ENCODE results near the gene MS4A4E.
A peak's percentile ranks its signal among the peaks of the same experiment; 100 is the strongest.
"Not testable (repeated sequence)": the region's sequence is repeated elsewhere in the genome, so short reads cannot be mapped to it uniquely, and the experiment has no call there.

MS4A4E gene

DNA sequence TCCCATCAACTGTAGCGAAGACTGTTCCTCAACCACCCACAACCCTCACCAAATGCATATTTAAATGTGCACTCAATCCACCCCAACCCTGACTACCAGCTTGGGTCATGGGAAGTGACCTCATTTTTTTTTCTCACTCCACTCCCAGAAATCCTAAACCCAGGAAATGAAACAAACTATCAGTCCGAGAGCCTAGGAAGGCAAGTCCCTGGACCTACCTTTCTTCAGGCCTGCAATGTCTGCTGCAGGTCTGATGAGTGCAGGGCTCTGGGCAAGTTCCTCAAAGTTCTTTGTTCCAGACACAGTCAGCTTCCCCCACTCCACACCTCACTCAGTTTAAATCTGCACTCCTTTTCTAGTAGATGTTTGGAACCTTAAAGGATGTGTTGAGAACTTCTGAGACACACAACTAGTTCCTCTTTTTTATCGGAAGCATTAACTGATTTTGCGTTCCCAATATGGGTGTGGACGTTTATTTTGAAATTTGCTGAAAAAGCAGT is at the start of gene MS4A4E:
Gene MS4A4E (minus strand): TSS at position 398 of the 500 bp plus-strand sequence. CDS start 13,082 bp downstream, outside the sequence.
- DNase-seq (ENCODE audit: insufficient read length, low spot score) (no peak), FAIRE-seq (no peak)
- no peak for TF ChIP-seq POLR2A (IDR thresholded peaks at IDR 0.05; ENCODE audit: low read depth, low read length)

DNA sequence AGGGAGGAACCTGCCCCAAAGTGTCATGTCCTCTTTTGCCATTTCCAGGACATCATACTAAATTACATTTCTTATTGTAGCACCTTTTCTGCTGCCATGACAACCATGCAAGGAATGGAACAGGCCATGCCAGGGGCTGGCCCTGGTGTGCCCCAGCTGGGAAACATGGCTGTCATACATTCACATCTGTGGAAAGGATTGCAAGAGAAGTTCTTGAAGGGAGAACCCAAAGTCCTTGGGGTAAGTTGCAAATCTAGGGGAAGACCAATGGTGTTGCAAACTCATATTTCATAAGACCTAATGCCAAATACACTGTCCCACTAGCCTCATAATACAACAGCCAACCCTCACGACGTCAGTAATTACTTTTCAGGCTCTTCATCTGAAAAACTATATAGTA is 49.2 kb upstream of the MS4A4E start:
- FAIRE-seq: no peak
- no peak for DNase-seq (ENCODE audit: insufficient read length, low spot score)
- no peak for TF ChIP-seq POLR2A (IDR thresholded peaks at IDR 0.05; ENCODE audit: low read depth, low read length)

DNA sequence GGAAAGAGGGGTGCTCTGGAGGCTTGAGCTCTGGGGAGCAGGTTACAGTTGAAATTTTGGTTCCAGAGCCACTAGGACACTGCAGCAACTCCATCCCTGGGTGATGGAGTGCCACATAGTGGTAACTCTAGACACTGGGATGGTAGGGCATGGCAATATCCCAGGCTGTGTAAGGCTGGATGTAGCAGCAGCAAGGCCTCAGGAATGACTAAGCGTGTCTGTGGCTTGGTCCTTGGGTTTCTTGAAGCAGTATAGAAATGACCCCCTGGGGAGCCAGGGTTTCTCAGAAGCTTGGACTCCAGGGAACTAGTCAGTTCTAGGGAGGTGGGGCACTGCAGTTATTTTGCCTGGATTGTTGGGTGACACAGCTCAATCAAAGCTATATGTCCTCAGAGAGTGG is 45.6 kb upstream of the MS4A4E start:
- FAIRE-seq (no peak), DNase-seq (ENCODE audit: insufficient read length, low spot score) (no peak)

DNA sequence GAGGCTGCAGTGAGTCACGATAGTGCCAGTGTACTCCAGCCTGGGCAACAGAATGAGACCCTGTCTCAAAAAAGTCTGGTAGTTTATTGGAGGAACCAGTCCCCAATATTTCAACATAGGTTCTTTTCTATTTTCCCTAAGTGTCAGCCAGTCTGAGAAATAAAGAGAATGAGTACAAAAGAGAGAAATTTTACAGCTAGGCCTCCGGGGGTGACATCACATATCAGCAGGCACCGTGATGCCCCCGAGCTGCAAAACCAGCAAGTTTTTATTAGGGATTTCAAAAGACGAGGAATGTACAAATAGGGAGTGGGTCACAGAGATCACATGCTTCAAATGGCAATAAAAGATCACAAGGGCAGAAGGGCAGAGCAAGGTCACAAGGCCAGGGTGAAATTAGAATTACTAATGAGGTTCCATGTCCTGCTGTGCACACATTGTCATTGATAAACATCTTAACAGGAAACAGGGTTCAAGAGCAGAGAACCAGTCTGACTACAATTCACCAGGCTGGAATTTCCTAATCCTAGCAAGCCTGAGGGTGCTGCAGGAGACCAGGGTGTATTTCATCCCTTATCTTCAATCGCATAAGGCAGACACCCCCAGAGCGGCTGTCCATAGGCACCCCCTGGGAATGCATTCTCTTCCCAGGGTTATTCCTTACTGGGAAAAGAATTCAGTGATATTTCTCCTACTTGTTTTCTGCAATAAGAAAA is 42.6 kb upstream of the MS4A4E start:
- not testable (repeated sequence) for DNase-seq (ENCODE audit: insufficient read length, low spot score)

More for the DNA sequence above, 45.6 kb upstream of the MS4A4E start:
- no peak for TF ChIP-seq POLR2A (IDR thresholded peaks at IDR 0.05; ENCODE audit: low read depth, low read length)

DNA sequence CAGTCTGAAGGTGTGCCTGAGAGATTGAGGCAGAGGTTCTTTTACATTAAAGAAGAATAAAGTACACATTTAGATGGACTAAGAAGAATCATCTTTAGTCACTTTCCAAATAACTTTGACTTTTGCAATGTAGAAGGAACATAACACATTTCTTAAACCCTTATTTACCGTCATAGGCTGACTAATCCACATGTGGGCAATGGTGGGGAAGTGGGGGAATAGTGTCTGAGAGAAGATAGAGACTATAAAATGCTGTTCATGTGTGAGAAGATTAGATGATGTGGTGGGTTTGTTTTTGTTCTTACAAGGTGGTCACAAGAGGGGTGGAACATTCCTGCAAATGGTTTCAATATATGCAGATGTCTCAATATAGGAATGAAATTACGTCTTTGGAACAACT is 39.3 kb upstream of the MS4A4E start:
- no peak for TF ChIP-seq POLR2A (IDR thresholded peaks at IDR 0.05; ENCODE audit: low read depth, low read length)
- no peak for DNase-seq (ENCODE audit: insufficient read length, low spot score)
- no peak for FAIRE-seq

More for the DNA sequence above, 42.6 kb upstream of the MS4A4E start:
- FAIRE-seq: not testable (repeated sequence)

DNA sequence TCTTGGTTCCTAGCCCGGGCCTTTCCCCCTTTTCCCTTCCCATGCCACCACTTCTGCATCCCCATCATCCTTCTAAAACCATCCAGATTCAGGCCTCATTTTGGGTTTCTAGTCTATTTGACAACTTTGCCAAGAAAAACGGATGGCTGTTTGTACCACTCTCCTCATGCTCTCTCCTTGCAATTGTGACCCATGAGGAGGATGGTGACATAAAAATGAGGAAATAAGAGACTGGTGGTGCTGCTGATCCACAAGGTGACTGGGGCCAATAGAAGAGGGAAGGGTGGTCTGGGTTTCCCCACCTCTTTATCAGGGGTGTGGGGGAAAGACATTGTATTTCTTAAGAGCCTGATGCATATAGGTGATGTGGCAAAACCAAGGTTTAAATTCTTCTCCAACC is 38.5 kb upstream of the MS4A4E start:
- no peak for TF ChIP-seq POLR2A (IDR thresholded peaks at IDR 0.05; ENCODE audit: low read depth, low read length)
- no peak for DNase-seq (ENCODE audit: insufficient read length, low spot score)
- no peak for FAIRE-seq

DNA sequence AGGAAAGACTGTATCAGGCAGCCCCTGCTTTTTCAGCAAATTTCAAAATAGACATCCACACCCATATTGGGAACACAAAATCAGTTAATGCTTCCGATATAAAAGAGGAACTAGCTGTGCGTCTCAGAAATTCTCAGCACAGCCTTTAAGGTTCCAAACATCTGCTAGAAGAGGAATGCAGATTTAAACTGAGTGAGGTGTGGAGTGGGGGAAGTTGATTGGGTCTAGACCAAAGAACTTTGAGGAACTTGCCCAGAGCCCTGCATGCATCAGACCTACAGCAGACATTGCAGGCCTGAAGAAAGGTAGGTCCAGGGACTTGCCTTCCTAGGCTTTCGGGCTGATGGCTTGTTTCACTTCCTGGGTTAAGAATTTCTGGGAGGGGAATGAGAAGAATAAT is 37.5 kb upstream of the MS4A4E start, which contains the start of gene MS4A4A:
Gene MS4A4A (plus strand): TSS at position 255 of the 400 bp plus-strand sequence. CDS start 10 bp downstream, at position 265.
- no peak for FAIRE-seq
- TF ChIP-seq POLR2A (IDR thresholded peaks at IDR 0.05; ENCODE audit: low read depth, low read length): no peak
- no peak for DNase-seq (ENCODE audit: insufficient read length, low spot score)

DNA sequence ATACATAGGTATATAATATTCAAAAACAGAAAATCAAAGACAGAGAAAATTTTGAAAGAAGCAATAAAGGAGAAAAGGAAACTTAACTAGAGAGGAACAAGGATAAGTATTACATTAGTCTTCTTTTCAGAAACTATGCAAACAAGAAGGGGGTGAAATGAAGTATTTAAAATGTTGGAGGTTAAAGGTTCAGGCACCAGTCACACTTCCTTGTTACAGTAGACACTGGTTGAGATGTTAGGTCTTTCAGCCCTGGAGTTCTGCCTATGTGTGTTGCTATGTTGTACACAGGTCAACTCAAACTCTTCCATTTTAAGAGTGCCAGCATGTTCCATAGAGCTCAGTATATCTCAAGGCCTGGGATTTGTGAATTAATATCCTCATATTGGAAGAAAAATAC is 31.5 kb upstream of the MS4A4E start:
- no peak for DNase-seq (ENCODE audit: insufficient read length, low spot score)
- no peak for FAIRE-seq
- TF ChIP-seq POLR2A (IDR thresholded peaks at IDR 0.05; ENCODE audit: low read depth, low read length): no peak

DNA sequence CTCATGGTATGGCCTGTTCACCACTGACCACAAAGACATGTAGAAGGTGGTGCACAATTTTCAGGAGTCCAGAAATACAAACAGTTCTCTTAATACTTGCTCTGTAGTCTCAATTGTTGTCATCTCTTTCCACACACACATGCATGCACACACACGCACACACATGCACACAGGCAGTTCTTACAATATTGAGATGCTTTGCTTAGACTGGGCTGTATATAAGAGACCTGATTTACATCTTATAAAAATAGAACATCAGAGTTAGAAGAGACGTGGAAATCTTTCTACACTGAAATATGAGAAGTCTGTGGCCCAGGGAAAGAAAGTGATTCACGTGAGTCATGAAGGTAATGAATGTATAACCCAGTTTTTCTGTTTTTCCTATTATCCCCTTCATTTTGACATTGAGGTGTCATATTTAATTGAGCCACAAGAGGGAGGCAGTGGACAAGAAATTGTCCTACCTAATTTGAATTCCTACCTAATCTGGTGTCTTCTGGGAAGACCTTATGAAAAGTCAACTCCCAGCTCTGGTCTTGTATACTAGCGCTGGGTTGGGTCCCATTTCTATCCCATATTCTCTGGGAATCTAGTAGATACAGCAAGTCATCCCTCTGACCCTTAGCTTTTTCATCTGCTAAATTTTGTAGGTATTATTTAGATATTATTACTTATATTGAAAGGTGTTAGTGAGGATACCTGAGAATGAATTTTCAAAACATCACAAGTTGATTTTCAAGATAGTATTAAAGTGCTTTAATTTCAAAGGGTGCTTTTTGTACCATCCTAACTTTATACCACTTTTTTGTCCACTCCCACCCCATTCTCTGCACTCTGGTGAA is 22.7 kb upstream of the MS4A4E start:
- peak; percentile 2 for DNase-seq (ENCODE audit: insufficient read length, low spot score)
- FAIRE-seq: peak; percentile 67
- TF ChIP-seq POLR2A (IDR thresholded peaks at IDR 0.05; ENCODE audit: low read depth, low read length): no peak

DNA sequence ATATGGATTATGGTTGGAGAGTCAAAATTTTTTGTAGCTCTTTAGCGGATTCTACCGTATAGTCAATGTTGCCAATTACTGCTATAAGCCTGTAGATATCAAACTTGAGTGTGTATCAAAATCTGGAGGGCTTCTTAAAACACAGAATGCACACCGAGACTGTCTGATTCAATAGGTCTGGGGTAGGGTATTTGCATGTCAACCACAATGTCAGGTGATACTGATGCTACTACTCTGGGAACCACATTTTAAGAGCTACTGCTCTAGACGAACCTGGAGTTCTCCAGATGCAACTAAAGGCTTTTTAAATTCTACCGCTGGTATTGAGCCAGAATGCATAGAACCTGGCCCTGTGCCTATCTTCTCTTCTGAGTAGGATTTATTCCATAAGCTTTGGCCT is 21.7 kb upstream of the MS4A4E start:
- DNase-seq (ENCODE audit: insufficient read length, low spot score) (no peak), FAIRE-seq (no peak)
- TF ChIP-seq POLR2A (IDR thresholded peaks at IDR 0.05; ENCODE audit: low read depth, low read length): no peak

DNA sequence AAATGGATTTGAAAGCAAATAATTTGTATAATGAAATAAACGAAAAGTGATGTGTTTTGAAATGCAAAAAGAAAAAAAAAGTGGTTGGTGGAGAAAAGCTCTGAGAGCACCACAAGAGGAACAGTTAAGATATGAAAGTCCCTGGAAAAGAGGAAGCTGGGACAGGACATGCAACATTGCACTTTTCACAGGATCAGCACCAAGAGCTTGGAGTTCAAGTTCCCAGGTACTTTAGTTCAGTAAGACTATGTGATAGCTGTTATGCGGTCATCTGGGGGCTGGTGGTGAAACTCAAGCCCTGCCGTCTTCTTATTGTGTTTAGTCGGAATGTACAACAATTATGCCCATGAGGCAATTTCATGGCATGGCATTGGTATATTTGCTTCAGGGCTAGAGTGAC is 20.5 kb upstream of the MS4A4E start:
- no peak for FAIRE-seq
- DNase-seq (ENCODE audit: insufficient read length, low spot score): no peak
- no peak for TF ChIP-seq POLR2A (IDR thresholded peaks at IDR 0.05; ENCODE audit: low read depth, low read length)

DNA sequence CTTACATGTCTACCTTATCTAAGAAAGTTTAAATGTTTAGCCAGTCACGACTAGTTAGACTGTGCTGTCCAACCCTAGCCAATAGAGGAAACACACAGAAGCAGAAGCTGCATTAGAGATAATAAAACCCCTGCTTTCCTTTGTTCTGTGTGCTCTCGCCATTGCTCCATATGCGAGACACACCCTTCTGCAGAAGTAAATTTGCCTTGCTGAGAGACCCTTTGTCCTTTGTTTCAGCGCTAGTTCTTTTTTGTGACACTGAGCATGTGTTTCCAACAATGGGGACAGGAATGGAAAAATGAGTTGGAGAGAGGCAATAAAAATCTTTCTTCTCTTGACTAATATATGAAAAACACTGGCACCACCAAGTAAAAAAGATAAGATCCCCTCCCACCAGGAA is 18.1 kb upstream of the MS4A4E start:
- DNase-seq (ENCODE audit: insufficient read length, low spot score): no peak
- no peak for TF ChIP-seq POLR2A (IDR thresholded peaks at IDR 0.05; ENCODE audit: low read depth, low read length)
- FAIRE-seq: no peak

DNA sequence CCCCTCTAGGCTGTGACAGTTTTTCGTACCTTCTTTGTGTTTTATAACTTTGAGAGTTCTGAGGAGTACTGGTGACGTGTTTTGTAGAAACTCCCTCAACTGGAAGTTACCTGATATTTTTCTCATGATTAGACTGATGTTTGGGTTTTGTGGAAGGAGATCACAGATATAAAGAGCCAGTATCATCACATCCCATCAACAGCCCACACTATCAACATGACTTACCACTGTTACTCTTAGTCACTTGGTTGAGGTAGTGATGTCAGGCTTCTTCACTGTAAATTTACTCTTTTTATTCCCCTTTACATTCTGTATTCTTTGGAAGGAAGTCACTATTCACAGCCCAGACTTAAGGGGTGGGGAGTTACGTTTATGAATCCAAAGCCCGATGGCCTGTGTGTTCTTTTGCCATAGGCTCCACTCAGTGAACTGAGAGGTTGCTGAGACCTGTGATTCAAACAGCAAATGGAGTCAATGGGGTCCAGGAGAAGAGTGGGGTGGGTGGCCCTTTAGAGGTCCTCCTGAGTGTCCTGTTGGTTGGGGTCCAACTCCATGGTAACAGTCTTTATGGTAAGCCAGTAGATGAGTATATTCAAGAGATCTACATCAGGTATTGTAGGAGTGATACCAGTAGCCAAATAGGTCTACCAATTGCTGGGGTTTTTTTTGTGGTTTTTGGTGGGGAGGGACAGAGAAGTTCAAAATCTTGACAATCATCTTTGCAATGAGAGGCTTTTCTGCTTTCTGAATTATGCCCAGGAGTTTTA is 15.2 kb upstream of the MS4A4E start:
- TF ChIP-seq POLR2A (IDR thresholded peaks at IDR 0.05; ENCODE audit: low read depth, low read length): no peak
- FAIRE-seq: no peak
- no peak for DNase-seq (ENCODE audit: insufficient read length, low spot score)

Data from H54 (cell line).